Measurements from ENCODE around the gene ANO9.

The ANO9 gene

GRCh38 chr11:379205-380094 is 62.4 kb downstream of the ANO9 start:
- no peak overlapping the region for H3K4me3 ChIP-seq (ENCODE audit: low read length)
- TF ChIP-seq, protein P1, sequence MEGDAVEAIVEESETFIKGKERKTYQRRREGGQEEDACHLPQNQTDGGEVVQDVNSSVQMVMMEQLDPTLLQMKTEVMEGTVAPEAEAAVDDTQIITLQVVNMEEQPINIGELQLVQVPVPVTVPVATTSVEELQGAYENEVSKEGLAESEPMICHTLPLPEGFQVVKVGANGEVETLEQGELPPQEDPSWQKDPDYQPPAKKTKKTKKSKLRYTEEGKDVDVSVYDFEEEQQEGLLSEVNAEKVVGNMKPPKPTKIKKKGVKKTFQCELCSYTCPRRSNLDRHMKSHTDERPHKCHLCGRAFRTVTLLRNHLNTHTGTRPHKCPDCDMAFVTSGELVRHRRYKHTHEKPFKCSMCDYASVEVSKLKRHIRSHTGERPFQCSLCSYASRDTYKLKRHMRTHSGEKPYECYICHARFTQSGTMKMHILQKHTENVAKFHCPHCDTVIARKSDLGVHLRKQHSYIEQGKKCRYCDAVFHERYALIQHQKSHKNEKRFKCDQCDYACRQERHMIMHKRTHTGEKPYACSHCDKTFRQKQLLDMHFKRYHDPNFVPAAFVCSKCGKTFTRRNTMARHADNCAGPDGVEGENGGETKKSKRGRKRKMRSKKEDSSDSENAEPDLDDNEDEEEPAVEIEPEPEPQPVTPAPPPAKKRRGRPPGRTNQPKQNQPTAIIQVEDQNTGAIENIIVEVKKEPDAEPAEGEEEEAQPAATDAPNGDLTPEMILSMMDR (conservative IDR thresholded peaks at IDR 0.05; ENCODE audit: low read depth, low read length) = no peak
- DNase-seq (ENCODE audit: low read depth) = no peak

GRCh38 chr11:377883-378500 is 63.8 kb downstream of the ANO9 start:
- DNase-seq (ENCODE audit: low read depth) = no peak
- TF ChIP-seq, protein P1 (conservative IDR thresholded peaks at IDR 0.05; ENCODE audit: low read depth, low read length) = no peak
- no peak overlapping the region for H3K4me3 ChIP-seq (ENCODE audit: low read length)

- TF ChIP-seq, protein P1 (conservative IDR thresholded peaks at IDR 0.05; ENCODE audit: low read depth, low read length) = no peak
- no peak for DNase-seq (ENCODE audit: low read depth)
- no peak overlapping the region for H3K4me3 ChIP-seq (ENCODE audit: low read length)
These were observed 64.5 kb downstream of the ANO9 start for GRCh38 chr11:377174-377865.

DNA sequence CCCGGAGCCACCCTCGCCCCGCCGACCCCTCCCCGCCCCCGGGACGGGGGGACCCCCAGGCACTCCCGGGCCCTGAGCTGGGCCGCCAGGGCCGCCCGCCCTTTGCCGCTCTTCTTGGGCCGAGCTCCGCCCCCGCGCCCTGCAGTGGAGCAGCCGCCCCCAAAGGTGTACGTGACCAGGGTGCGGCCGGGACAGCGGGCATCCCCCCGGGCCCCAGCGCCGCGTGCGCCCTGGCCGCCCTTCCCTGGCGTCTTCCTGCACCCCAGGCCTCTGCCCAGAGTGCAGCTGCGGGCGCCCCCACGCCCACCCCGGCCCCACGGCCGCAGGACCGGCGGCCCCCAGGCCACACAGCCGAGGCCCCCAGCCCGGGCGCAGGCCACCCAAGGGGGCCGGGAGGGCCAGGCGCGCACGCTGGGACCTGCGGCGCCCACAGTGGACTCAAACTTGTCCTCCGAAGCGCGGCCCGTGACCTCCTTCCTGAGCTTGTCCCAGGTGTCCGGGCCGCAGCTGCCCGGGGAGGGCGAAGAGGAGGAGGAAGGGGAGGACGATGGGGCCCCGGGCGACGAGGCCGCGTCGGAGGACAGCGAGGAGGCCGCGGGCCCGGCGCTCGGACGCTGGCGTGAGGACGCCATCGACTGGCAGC is 65.2 kb downstream of the ANO9 start:
- DNase-seq (ENCODE audit: low read depth) = no peak
- TF ChIP-seq, protein P1 (conservative IDR thresholded peaks at IDR 0.05; ENCODE audit: low read depth, low read length) = no peak

DNA sequence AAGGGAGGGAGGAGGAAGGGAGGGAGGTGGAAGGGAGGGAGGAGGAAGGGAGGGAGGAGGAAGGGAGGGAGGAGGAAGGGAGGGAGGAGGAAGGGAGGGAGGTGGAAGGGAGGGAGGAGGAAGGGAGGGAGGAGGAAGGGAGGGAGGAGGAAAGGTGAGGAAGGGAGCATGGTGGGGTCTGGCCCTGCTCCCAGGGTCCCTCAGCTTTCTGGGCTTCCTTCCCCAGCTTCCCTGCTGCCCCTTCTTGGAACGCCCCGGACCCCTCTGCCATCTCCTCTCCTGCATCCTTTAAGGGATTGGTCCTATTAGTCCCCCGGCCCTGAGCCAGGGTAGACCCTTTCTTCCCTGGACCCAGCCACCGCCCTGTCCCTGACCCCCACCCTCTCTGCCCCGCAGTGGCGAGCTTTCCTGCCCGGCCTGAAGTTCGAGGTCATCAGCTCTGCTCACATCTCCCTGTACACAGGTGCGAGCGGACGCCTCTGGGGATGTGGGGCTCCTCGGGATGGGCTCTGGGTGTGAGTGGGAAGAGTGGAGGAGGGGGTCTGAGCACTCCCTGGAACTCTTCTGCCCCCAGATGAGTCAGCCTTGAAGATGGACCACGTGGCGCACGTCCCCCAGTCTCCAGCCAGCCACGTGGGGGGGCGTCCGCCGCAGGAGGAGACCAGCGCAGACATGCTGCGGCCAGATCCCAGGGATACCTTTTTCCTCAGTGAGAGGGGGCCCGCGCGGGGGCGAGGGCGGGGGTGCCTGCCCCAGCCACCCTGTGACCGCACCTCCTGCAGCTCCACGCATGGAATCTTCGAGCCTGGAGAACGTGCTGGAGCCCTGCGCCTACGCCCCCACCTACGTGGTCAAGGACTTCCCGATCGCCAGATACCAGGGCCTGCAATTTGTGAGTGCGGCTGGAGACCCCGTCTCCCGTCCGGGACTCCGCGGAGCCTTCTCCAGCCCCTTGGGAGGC is 66.5 kb downstream of the ANO9 start:
- DNase-seq (ENCODE audit: low read depth) = no peak
- TF ChIP-seq, protein P1 (conservative IDR thresholded peaks at IDR 0.05; ENCODE audit: low read depth, low read length) = no peak

More for the DNA sequence above, 65.2 kb downstream of the ANO9 start:
- no peak overlapping the region for H3K4me3 ChIP-seq (ENCODE audit: low read length)

More for the DNA sequence above, 66.5 kb downstream of the ANO9 start:
- no peak overlapping the region for H3K4me3 ChIP-seq (ENCODE audit: low read length)

All from retinal pigment epithelial cell (primary cell).